ENCODE measurements around the gene FGF18.
"Not testable (repeated sequence)": the region's sequence is repeated elsewhere in the genome, so short reads cannot be mapped to it uniquely, and the experiment has no call there.

Gene FGF18

DNA sequence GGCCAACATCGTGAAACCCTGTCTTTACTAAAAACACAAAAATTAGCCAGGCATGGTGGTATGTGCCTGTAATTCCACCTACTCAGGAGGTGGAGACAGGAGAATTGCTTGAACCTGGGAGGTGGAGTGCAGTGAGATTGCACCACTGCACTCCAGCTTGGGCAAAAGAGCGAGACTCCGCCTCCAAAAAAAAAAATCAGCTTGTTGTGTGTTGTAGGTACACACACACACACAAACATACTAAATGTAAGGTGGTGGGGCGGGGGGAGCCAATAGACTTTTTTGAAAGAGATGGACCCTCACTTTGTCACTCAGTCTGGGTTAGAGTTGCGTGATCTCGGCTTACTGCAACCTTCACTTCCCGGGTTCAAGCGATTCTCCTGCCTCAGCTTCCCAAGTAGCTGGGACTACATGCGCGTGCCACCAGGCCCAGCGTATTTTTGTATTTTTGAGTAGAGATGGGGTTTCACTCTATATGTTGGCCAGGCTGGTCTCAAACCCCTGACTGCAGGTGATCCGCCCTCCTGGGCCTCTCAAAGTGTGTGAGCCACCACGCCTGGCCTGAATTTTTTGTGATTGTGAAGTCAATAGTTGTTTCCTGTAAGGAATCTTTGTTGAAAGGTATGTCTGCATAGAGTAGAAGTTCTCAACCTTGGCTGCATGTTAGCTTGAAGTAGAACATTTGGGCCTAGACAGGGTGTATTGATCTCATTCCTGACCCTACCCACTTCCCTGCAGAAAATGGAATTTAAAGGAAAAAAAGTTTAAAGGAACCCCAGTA lies 18.1 kb upstream of the FGF18 start:
- DNase-seq, result no peak

DNA sequence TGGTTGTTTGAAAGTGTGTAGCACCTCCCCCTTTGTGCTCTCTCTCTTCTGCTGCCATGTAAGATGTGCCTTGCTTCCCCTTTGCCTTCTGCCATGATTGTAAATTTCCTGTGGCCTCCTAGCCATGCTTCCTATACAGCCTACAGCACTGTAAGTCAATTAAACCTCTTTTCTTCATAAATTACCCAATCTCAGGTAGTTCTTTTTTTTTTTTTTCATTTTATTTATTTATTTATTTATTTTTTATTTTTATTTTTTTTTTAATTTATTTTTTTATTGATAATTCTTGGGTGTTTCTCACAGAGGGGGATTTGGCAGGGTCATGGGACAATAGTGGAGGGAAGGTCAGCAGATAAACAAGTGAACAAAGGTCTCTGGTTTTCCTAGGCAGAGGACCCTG lies 16.7 kb upstream of the FGF18 start:
- DNase-seq, result not testable (repeated sequence)

DNA sequence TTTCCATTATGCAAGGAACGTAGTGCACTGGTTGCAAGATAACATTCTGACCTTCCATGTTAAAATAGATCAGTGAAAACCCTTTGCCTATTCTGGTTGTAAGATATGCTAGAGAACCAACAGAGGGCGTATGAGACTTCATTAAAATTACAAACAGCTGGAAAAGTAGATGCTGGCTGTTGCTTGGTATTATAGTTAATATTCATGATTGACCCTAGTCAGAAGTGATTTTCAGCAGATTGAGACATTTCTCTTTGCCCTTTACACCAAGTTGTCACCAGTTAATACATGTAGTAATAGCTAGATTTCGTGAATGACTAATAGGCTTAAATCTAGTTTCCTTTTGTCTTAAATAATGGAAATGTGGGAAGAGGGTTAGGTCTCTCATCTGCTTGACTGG lies 13.8 kb upstream of the FGF18 start:
- DNase-seq, result no peak

DNA sequence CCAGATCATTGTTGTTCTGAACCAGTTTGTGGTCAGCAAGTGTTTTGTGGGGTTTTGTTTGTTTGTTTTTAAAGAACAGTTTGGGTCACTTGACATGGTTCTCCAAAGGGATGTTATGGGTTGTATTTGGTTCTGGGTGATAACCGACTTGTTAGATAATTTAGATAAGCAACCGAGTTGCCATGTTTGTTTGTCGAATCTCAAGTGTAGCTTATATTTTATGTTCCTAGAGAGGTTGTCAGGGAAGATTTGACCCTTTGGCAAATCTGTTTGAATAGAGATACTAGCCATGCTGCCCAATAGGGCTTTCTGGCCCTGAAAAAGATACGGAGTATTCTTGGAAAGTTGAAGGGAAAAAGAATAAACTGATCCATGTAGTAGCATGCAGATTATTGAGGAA lies 12.2 kb upstream of the FGF18 start:
- DNase-seq, result no peak

DNA sequence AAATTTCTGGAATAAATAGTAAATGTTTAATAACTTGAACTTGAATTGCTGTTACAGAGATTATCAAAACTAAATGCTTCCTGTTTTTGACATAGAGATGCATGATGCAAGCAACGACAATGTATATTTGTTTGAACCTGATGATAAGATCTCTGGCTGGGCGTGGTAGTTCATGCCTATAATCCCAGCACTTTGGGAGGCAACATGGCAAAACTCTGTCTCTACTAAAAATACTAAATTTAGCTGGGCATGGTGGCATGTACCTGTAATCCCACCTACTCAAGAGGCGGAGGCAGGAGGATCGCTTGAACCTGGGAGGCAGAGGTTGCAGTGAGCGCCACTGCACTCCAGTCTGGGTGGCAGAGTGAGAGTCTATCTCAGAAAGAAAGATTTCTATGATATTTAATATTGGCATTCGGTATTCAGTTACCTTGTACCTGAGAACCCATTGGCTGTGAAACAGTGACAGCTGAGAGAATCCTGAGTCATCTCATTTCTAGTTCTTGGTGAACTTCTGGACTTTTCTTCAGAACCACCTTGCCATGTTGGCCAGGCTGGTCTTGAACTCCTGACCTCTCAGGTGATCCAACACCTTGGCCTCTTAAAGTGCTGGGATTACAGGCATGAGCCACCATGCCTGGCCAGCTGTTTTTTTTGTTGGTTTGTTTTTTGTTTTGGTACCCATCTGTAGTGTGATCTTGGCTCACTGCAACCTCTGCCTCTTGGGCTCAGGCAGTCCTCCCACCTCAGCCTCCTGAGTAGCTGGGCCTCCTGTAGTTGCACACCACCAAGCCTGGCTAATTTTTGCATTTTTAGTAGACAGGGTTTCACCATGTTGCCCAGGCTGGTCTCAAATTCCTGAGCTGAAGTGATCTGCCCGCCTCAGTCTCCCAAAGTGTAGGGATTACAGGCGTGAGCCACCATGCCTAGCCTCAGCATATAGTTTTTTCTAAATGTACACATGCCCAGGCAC lies 10.0 kb upstream of the FGF18 start:
- DNase-seq, result no peak

DNA sequence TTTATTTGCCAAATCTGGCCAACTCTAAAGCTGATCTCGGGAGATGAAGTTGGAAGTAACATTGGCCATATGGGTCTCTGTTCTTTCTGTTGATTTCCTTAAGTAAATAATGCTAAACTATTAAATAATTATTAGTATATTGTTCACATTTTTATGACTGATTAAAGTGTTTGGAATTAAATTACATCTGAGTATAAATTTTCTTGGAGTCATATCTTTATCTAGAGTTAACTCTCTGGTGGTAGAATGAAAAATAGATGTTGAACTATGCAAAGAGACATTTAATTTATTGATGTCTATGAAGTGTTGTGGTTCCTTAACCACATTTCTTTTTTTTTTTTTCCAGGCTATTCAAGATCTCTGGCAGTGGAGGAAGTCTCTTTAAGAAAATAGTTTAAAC lies 9.3 kb upstream of the FGF18 start:
- no peak for DNase-seq

DNA sequence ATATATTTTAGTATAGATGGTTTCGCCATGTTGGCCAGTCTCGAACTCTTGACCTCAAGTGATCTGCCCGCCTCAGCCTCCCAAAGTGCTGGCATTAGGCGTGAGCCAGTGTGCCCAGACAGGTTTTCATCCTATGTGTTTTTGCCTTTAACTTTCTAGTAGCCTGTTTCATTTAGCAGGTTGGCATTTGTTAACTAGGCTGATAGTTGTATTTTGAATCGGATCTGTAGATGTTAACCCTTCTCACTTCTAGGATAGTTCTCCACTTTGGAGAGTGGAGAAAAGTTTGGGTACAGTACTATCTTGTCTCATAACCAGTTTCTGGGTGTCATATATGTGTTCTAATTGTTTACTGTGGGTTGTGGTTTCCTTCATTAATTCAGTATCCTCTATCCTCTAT lies 7.3 kb upstream of the FGF18 start:
- DNase-seq, result no peak

DNA sequence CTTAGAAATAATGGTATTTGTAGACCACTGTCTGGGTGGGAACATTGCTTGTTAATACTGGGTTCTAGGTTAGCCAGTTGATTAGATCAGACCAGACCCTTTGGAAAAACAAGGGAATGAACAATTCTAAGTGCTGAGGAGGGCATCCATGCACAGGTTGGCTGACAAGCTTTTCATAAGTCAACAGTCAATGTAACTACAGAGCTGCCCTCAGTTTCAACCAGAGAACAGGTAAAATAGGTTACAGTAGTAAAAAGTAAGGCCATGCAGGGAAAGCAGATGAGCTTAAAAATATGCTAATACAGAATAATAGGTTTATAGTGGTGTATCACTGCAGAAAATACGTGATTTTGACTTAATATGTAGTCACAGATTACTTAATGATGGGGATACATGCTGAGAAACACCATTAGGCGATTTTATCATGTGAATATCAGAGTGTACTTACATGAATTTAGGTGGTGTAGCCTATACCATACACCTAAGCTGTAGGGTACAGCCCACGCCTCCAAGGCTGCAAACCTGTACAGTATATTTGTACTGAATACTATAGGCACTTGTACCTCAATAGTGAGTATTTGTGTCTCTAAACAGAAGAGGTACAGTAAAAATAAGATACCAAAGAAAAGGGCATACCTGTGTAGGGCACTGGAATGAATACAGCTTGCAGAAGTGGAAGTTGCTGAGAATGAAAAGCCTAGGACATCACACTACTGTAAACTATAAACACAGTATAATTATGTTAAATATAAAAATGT lies 6.1 kb upstream of the FGF18 start:
- no peak for DNase-seq

DNA sequence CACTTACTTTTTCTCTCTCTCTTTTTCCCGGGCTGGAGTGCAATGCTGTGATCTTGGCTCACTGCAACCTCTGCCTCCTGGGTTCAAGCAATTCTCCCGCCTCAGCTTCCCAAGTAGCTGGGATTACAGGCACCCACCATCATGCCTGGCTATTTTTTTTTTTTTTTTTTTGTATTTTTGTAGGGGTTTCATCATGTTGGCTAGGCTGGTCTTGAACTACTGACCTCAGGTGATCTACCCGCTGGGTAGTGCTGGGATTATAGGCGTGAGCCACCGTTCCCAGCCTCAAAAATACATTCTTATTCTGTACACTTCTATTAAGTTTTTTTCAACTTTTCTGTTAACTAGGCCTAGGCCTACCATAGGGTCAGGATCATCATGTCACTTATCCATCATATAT lies 5.5 kb upstream of the FGF18 start:
- DNase-seq, result not testable (repeated sequence)

DNA sequence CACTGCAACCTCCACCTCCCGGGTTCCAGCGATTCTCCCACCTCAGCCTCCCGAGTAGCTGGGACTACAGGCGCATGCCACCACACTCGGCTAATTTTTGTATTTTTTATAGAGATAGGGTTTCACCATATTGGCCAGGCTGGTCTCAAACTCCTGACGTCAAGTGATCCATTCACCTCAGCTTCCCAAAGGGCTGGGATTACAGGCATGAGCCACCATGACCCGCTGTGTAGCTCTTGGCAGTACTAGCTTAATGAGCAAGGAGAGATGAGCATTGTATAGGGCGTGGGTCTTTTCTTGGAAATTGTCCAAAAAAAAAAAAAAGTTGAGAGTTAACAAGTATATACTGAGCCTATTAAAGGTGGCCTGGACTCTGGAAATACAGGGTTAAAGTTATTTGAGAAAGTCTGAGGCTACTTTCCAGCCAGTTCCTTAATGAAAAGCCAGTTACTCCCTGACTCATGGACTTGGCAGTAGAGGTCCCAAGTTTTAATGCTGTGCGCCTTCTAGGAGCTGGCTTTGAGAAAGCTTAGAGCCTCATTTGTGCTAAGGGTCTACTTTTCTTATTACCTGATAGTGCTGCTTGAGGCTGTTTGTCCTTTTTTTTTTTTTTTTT lies 4.2 kb upstream of the FGF18 start:
- DNase-seq, result no peak

DNA sequence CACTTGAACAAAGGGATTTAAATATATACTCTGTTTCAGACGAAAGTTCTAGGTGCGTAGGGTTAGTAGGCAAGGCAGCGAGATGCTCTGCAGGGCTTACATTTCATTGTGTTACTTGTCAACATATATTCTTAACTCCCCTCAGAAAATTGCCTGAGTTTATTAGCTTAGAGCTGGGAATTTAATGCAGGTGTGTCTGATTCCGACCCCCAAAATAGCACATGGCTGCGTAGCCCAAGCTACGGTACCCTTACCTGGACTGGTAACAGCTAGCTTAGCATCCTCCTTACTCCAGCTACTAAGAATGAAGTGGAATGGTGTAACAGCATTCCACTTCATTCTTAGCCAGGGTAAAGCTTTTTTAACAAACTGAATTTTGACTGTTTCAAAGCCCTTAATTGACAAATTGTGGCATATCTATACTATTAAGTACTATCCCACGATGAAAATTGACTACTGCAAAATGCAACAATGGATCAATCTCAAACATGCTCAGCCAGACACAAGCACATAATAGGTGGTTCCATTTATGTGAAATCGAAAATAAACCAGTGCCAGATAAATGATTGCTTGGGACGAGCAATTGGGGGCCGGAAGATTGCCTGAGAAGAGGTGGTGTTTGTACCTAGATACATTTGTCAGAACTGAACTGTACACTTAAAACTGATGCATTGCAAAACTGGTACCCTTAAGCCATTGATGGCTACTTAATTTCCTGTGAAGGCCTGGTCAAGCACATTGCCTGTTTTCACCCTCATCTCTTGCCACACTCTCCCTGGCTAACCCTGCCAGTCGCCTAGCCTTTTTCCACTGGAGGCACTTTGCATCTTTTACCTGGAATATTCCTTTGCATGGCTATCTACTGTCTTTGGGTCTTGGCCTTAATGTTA lies 3.0 kb upstream of the FGF18 start:
- DNase-seq, result no peak

DNA sequence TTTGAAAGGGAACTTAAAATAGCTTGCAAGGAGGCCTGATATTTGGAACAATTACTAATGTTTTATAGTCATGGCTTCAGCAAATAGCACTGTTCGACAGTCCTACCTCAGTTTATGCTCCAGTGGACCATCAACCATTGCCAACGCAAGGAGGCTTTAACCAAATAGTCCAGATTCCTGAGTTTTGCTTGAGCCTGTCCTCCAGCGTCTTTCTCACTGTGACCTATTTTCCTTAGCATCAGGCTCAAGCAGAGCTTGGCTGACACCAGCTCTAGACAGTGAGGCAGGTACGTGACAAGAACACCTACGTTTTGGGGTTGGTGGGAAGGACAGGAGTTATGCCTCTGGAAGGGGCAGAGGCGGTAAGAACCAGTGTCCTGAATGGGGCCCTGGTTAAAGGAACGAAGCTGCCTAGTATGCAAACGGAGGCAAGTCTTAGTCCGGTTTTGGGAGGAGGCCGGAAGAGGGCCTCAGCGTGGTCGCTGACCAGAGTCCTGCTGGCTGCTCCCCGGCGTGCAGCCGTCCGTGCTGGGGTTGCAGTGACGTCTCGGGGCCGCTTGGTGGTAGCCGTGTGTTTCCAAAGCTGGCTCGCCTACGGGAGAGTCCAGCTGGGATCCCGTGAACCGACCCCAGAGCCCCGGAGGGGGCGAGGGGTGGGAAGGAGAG lies 998 bp upstream of the FGF18 start:
- no peak for DNase-seq

DNA sequence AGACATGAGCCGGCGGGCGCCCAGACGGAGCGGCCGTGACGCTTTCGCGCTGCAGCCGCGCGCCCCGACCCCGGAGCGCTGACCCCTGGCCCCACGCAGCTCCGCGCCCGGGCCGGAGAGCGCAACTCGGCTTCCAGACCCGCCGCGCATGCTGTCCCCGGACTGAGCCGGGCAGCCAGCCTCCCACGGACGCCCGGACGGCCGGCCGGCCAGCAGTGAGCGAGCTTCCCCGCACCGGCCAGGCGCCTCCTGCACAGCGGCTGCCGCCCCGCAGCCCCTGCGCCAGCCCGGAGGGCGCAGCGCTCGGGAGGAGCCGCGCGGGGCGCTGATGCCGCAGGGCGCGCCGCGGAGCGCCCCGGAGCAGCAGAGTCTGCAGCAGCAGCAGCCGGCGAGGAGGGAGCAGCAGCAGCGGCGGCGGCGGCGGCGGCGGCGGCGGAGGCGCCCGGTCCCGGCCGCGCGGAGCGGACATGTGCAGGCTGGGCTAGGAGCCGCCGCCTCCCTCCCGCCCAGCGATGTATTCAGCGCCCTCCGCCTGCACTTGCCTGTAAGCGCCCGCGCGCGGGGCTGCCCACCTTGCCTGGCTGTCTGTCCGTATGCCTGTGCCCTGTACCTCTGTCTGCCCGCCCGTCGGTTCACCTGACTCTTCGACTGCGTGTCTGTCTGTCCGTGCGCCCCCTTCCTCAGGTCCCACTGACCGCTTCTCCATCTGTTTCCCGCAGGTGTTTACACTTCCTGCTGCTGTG lies 412 bp downstream of the FGF18 start:
- no peak for DNase-seq

DNA sequence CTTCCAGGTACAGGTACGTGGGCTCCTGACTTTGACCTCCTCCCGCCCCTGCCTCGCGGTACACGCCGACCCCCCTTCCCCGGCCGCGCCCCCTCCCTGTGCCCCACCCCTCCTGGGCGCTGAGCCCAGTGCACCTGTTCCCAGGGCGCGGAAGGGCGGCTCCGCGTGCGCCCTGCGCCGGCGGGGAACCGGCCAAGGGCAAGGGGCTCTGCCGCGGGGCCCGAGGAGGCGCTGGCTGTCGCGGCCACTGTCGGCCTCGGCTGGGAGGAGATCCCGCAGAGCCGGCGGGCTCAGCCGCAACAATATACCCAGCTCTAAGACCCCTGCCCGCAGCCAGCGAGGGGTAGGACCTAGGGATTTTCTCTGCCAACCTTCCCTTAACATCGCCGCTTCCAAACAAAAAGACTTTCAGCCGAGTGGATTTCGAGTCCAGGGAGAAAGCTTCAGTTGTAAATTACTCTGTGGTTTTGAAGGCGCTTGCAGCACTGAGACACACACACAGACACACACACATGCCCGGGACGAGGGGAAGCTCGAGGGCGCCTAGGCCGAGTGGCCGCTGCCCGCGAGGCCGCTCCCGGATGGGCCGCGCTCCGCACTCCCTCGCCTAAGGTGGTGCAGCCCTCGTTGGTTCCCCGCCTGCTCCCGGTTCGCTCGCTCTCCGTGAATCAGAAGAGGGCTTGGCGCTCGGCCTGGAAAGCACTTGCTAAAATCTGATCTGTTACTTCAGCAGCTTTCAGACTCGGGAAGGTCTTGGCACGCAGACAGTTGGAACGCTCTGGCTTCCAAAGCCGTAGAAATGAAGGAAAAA lies 1.2 kb downstream of the FGF18 start:
- no peak for DNase-seq

DNA sequence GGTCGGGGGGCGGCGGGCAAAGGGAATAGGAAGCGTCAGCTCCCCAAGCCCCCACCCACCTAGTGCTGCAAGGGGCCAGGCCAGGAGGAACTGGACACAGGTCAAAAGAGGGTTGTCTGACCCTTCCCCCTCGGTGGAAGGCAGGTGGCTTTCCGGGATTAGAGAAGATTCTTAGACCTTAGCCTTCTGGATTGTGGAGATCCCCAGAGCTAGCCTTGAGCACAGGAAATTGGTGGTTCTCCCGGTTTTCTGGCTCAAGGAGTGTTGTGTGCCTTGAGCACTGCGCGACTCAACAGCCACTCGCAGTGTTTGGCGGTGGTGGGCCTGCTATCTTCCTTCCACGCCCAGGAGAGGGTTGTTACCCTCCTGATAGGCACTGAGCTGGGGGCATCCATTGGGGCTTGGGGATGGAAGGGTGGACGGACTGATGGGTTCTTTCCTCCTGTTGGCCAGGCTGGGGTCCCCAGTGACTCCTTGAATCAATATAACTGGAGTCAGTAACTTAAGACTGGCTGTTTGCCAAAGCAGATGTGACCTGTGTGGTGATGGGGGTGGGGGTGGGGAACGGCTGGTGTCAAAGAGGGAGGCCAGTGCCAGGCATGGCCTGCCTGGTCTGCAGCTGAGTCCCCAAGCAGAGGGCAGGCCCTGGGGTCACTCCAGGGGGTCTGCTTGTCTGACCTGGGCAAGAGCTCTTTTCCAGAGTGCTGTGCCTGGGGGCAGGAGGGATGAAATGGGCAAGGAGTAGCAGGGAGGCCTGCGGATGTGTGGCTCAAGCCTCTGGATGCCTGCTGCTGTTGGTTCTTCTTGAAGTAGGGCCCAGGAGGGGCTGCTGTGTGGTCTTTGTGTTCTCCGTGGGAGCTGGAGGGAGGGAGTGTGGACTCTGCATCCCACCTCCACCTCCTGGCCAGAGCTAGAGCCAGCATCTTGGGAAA lies 2.1 kb downstream of the FGF18 start:
- DNase-seq, result no peak

DNA sequence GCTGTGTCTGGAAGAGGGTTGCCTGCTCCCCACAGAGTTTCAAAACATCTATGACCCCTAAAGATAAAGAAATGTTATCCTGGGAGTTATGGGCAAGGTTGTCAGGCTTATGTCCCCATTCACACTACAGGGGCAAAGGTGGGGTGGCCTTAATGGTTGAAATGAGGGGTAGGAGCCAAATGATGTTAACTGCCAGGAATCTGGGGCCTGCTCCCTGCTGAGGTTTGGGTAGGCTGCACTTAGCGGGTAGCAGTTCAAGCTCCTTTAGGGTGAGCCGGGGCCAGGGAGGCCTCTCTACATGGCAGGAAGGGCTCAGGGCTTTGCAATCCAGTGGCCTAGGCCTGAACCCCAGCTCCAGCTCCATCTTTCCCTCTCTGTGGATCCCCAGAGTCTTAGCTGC lies 3.0 kb downstream of the FGF18 start:
- no peak for DNase-seq

DNA sequence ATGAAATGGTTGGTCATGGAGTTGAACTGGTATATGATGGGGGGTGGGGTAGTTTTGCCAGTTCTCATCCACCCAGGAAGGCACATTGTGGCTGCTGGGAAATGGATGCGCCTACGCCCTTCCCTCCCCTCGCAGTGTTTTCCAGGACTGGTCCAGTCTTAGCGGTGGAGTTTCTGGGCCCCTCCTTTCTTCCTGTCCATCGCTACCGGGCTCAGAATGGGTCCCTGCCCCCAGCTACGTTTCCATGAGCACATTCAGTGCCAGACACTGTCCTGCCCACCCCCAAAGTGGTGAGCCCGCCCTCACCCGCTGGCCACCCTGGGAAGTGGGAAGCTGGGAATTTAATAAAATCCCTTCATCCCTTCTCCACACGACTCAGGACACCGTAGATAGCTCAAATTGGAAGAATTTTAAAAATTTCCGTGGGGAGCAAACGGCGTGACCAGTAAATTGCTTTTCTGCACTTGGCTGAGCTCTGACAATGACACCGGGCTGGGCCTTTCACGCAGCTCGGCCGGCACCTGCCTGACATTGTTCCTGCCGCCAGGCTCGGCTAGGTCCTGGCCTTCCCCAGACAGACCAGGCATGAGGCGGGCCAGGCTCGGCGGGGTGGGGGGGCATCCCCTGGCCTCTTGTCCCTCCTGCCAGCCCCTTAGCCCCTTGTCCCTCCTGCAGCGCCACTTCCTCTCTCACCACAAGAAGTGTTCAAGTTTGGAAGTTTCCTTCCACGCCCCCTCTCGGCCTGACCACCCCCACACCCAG lies 3.6 kb downstream of the FGF18 start:
- DNase-seq, result no peak

DNA sequence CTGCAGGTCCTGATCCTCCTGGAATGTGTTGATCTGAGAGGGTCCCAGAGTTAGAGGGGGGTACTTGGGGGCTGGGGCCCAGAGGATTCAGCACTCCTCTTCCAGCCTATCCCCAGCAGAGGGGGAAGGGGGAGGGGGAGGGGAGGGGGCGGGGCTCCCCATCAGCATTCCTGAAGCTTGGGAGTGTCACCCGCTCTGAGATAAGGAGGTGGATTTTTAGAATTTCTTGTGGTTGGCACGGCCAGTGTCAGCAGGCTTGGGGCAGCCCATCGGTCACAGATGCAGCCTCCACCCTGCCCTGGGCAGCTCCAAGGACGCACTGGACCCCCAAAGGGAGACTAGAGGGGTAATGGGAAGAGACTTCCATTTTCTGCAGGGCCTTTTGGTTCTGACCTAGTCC lies 5.3 kb downstream of the FGF18 start:
- no peak for DNase-seq
